ENCODE data around the gene STK32C. TPM values are rescaled to one million over a fixed set of nuclear protein-coding genes. Genes with fewer than 3 reads are reported as not detected.

Gene STK32C
- total RNA-seq, 1 experiment from 2014 or later, result 20.7 TPM

DNA sequence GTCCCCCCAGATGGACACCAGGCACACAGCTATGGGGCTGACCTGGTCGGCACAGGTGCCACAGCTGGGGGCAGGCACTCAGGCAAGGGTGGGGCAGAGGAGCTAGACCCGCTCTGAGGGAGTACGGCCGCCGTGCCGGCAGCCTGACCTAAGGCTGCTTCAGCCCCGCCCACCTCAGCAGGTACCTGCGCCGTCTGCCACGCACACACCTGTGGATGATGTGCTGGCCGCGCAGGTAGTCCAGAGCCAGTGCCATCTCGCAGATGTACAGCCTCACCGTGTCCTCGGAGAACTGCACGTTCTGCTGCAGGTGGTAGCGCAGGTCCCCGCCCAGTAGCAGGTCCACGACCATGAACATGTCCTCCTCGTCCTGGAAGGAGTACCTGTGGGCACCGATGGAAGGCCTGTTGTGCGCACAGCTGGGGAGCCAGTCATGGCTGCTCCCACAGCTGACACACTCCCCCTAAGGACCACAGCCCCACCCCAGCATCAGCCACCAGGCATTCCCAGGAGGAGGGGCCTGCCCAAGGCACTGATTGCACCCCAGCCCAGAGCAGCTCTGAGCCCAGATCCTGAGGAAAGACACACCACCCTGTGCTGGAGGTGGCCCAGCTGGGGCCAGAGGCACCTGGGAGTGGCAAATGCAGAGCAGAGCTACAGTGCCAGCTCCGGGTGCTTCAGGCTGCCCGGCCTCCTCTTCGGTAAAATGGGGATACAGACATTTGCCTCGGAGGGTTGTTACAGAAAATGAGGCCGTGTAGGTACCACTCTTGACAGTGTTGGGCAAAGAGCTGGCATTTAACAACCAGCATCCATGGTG, 81.0 kb downstream of the STK32C start:
- Mint-ChIP-seq H3K4me3 (ENCODE audit: unreplicated experiment) (no peak overlapping the region), H3K36me3 (ENCODE audit: insufficient read depth, unreplicated experiment) (peaks cover 4% of the 10 kb centered on the region), H3K9me3 (ENCODE audit: unreplicated experiment) (no peaks in the 10 kb centered on the region), H3K4me1 (ENCODE audit: insufficient read depth, unreplicated experiment) (no peaks in the 10 kb centered on the region), H3K27ac (ENCODE audit: low read depth, unreplicated experiment) (no peak overlapping the region), H3K27me3 (ENCODE audit: insufficient read depth, unreplicated experiment) (no peaks in the 10 kb centered on the region)
- TF ChIP-seq, protein P1, sequence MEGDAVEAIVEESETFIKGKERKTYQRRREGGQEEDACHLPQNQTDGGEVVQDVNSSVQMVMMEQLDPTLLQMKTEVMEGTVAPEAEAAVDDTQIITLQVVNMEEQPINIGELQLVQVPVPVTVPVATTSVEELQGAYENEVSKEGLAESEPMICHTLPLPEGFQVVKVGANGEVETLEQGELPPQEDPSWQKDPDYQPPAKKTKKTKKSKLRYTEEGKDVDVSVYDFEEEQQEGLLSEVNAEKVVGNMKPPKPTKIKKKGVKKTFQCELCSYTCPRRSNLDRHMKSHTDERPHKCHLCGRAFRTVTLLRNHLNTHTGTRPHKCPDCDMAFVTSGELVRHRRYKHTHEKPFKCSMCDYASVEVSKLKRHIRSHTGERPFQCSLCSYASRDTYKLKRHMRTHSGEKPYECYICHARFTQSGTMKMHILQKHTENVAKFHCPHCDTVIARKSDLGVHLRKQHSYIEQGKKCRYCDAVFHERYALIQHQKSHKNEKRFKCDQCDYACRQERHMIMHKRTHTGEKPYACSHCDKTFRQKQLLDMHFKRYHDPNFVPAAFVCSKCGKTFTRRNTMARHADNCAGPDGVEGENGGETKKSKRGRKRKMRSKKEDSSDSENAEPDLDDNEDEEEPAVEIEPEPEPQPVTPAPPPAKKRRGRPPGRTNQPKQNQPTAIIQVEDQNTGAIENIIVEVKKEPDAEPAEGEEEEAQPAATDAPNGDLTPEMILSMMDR (IDR thresholded peaks at IDR 0.05; ENCODE audit: unreplicated experiment), result no peak
- CTCF ChIA-PET, result interaction anchor here (0.6 to 1.6 kb wide), 4 partner anchors 124 to 1161 kb away, joined by 3 to 5 read pairs (median 4); no protein-coding TSS in a partner anchor
- no peak for DNase-seq (ENCODE audit: unreplicated experiment)
- intact Hi-C loops (cut with micrococcal nuclease), result no loop called here
- no TSS peak for BruUV-seq (replicated peaks)
- POLR2A ChIA-PET, result interaction anchor here (0.7 kb wide), 1 partner anchor 345 kb away, joined by 3 read pairs; no protein-coding TSS in a partner anchor

DNA sequence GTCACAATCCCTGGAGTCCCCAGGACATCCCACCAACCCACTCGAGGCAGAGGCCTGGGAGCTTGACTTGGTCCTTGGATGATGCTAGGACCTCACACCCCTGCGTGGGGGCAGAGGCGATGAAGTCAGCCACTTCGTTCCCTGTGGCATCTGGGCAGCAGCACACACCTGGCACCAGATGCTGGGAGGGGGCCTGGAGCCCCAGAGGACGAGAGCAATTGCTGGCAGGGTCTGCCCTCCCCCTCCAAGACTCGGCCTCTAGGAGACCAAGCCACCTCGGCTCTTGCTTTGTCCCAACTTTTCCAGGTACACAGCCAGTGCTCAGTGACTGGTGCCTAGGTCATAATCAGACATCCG, 81.9 kb downstream of the STK32C start:
- DNase-seq (ENCODE audit: unreplicated experiment), result no peak
- TF ChIP-seq, protein P1 (IDR thresholded peaks at IDR 0.05; ENCODE audit: unreplicated experiment), result no peak
- CTCF ChIA-PET, result interaction anchor here (0.6 to 2.3 kb wide), 6 partner anchors 13 to 1160 kb away, joined by 3 to 14 read pairs (median 4); no protein-coding TSS in a partner anchor
- Mint-ChIP-seq H3K27me3 (ENCODE audit: insufficient read depth, unreplicated experiment) (no peaks in the 10 kb centered on the region), H3K4me1 (ENCODE audit: insufficient read depth, unreplicated experiment) (no peaks in the 10 kb centered on the region), H3K4me3 (ENCODE audit: unreplicated experiment) (no peak overlapping the region), H3K9me3 (ENCODE audit: unreplicated experiment) (no peaks in the 10 kb centered on the region), H3K27ac (ENCODE audit: low read depth, unreplicated experiment) (no peak overlapping the region), H3K36me3 (ENCODE audit: insufficient read depth, unreplicated experiment) (peaks cover 4% of the 10 kb centered on the region)
- POLR2A ChIA-PET, result interaction anchor here (0.7 kb wide), 1 partner anchor 346 kb away, joined by 3 read pairs; no protein-coding TSS in a partner anchor
- intact Hi-C loops (cut with micrococcal nuclease), result no loop called here
- BruUV-seq (replicated peaks), result no TSS peak

DNA sequence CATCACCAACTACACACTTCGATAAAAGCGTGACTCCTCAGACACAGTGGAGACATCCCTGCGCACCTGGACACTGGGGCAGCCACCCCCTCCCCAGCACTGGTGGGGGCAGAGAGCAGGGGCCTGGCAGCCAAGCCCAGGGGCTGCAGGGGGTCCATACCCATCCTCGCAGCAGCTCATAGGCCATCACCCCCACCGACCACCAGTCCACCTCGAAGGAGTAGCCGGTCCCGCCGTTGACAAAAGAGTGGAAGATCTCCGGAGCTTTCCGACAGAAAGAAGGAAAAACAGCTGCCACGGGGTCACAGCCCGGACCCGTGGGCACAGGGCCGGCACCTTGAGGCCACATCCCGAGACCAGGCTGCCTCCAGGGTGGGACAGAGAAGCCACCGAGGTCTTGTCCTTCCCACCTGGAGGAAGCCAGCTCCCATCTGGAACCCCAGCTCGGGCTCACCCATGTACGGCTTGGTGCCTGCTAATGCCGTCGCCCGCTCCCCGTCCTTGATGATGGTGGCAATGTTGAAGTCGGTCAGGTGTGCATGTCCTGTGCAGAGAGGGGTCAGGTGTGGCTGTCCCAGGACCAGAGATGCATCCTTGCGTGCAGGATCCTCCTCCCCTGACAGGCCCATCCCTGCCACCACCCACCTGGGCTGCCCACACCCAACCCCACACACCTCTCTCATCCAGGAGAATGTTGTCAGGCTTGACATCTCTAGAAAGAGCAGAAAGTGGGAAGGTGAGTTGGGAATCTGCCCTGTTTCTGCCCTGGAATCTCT, 82.5 kb downstream of the STK32C start:
- no TSS peak for BruUV-seq (replicated peaks)
- no peaks in the 10 kb centered on the region for H3K27me3 Mint-ChIP-seq (ENCODE audit: insufficient read depth, unreplicated experiment)
- H3K4me3 Mint-ChIP-seq (ENCODE audit: unreplicated experiment), result no peak overlapping the region

More for the DNA sequence above, 82.5 kb downstream of the STK32C start:
- no peak for DNase-seq (ENCODE audit: unreplicated experiment)
- Mint-ChIP-seq H3K36me3 (ENCODE audit: insufficient read depth, unreplicated experiment) (peaks cover 4% of the 10 kb centered on the region), H3K4me1 (ENCODE audit: insufficient read depth, unreplicated experiment) (no peaks in the 10 kb centered on the region), H3K27ac (ENCODE audit: low read depth, unreplicated experiment) (no peak overlapping the region), H3K9me3 (ENCODE audit: unreplicated experiment) (no peaks in the 10 kb centered on the region)
- CTCF ChIA-PET, result interaction anchor here (0.6 to 2.9 kb wide), 10 partner anchors 12 to 577 kb away, joined by 3 to 14 read pairs (median 4); no protein-coding TSS in a partner anchor
- TF ChIP-seq, protein P1 (IDR thresholded peaks at IDR 0.05; ENCODE audit: unreplicated experiment), result no peak
- POLR2A ChIA-PET, result no interaction called here
- intact Hi-C loops (cut with micrococcal nuclease), result no loop called here
